HepG2 (cell line): ENCODE measurements around the gene EGFR.

Experiments
- CBX1 ChIP-seq: IDR thresholded peaks from one replicate; pipeline ENCODE4 v1.6.1; 2016; ENCODE audit warnings: antibody characterized with exemption, low read depth
- TOE1 ChIP-seq: sonication (generic); formaldehyde crosslinking; IDR thresholded peaks from 2 replicates; pipeline ENCODE4 v1.4.0; 2020; ENCODE audit warnings: mild to moderate bottlenecking, missing genetic modification reagents
- ZNF512B ChIP-seq: sonication (generic); formaldehyde crosslinking; IDR thresholded peaks from 2 replicates; pipeline ENCODE4 v1.5.1; 2020; ENCODE audit warnings: missing genetic modification reagents, mild to moderate bottlenecking, borderline replicate concordance

GRCh38 chr7:55105952-55106351 lies 87.1 kb downstream of the EGFR start:
- TF ChIP-seq CBX1 (no peak), ZNF512B (CRISPR knock-in tag) (no peak), TOE1 (no peak)
